H9 (cell line): Measurements from ENCODE around the gene ITIH6. TPM values are rescaled to one million over a fixed set of nuclear protein-coding genes. Genes with fewer than 3 reads are reported as not detected.

Experiments
- DNase-seq: peaks from one replicate; pipeline ENCODE4 v3.0.0-alpha.2; 2017
- H2AFZ ChIP-seq: one replicate; pipeline ENCODE4 v1.6.1; 2013; ENCODE audit warnings: mild to moderate bottlenecking, low read length, control low read depth, moderate library complexity
- H2AK5ac ChIP-seq: 2 replicates; pipeline ENCODE4 v1.6.1; 2013; ENCODE audit warnings: low read length, control low read depth, mixed read lengths; ENCODE audit not compliant: insufficient read length
- H2BK120ac ChIP-seq: one replicate; pipeline ENCODE4 v1.6.1; 2013; ENCODE audit warnings: low read depth, mild to moderate bottlenecking, low read length, control low read depth, inconsistent platforms; ENCODE audit not compliant: poor library complexity, severe bottlenecking
- H2BK12ac ChIP-seq: 2 replicates; pipeline ENCODE4 v1.6.1; 2013; ENCODE audit warnings: low read length, control low read depth, mixed read lengths, low read depth; ENCODE audit not compliant: insufficient read length
- H2BK15ac ChIP-seq: 2 replicates; pipeline ENCODE4 v1.6.1; 2013; ENCODE audit warnings: low read depth, low read length, control low read depth
- H2BK20ac ChIP-seq: one replicate; pipeline ENCODE4 v1.6.1; 2013; ENCODE audit warnings: low read depth, mild to moderate bottlenecking, low read length, control low read depth, inconsistent platforms; ENCODE audit not compliant: poor library complexity, severe bottlenecking
- H2BK5ac ChIP-seq: 2 replicates; pipeline ENCODE4 v1.6.1; 2013; ENCODE audit warnings: low read length, control low read depth, mixed read lengths; ENCODE audit not compliant: insufficient read length
- H3K14ac ChIP-seq: 2 replicates; pipeline ENCODE4 v1.6.1; 2013; ENCODE audit warnings: low read length, control low read depth; ENCODE audit not compliant: insufficient read depth
- H3K18ac ChIP-seq: 2 replicates; pipeline ENCODE4 v1.6.1; 2013; ENCODE audit warnings: low read depth, mild to moderate bottlenecking, mixed read lengths, low read length, control low read depth; ENCODE audit not compliant: insufficient read length
- H3K23ac ChIP-seq: 2 replicates; pipeline ENCODE4 v1.6.1; 2013; ENCODE audit warnings: low read length, control low read depth, mixed read lengths, low read depth; ENCODE audit not compliant: insufficient read length
- H3K23me2 ChIP-seq: 2 replicates; pipeline ENCODE4 v1.6.1; 2013; ENCODE audit warnings: low read depth, mild to moderate bottlenecking, mixed read lengths, low read length, control low read depth; ENCODE audit not compliant: insufficient read length, poor library complexity, severe bottlenecking
- H3K27ac ChIP-seq: 2 replicates; pipeline ENCODE4 v1.5.1; 2013; ENCODE audit warnings: low read length, control low read depth, mixed read lengths, low read depth; ENCODE audit not compliant: insufficient read length
- H3K27me3 ChIP-seq: 2 replicates; pipeline ENCODE4 v1.6.1; 2013; ENCODE audit warnings: low read length, control low read depth, inconsistent platforms; ENCODE audit not compliant: insufficient read depth
- H3K4ac ChIP-seq: 2 replicates; pipeline ENCODE4 v1.6.1; 2013; ENCODE audit warnings: low read depth, mild to moderate bottlenecking, control low read depth, inconsistent platforms, low read length, moderate library complexity
- H3K4me1 ChIP-seq: 2 replicates; pipeline ENCODE4 v1.6.1; 2013; ENCODE audit warnings: low read length, control low read depth, inconsistent platforms; ENCODE audit not compliant: insufficient read depth
- H3K4me2 ChIP-seq: 2 replicates; pipeline ENCODE4 v1.6.1; 2013; ENCODE audit warnings: low read length, control low read depth, mixed read lengths; ENCODE audit not compliant: insufficient read length, insufficient read depth
- H3K56ac ChIP-seq: 2 replicates; pipeline ENCODE4 v1.6.1; 2013; ENCODE audit warnings: low read depth, mild to moderate bottlenecking, mixed read lengths, low read length, control low read depth; ENCODE audit not compliant: insufficient read length
- H3K79me1 ChIP-seq: 2 replicates; pipeline ENCODE4 v1.6.1; 2013; ENCODE audit warnings: low read depth, mild to moderate bottlenecking, moderate library complexity, low read length, control low read depth, inconsistent platforms; ENCODE audit not compliant: insufficient read depth, poor library complexity, severe bottlenecking
- H3K79me2 ChIP-seq: 2 replicates; pipeline ENCODE4 v1.6.1; 2013; ENCODE audit warnings: low read length, control low read depth, inconsistent platforms; ENCODE audit not compliant: insufficient read depth
- H3K9ac ChIP-seq: 2 replicates; pipeline ENCODE4 v1.6.1; 2013; ENCODE audit warnings: low read length, control low read depth, mixed read lengths; ENCODE audit not compliant: insufficient read length; ENCODE audit errors: extremely low read depth
- H3K9me3 ChIP-seq: one replicate; pipeline ENCODE4 v1.6.1; 2013; ENCODE audit warnings: low read depth, low read length, inconsistent platforms; ENCODE audit not compliant: control insufficient read depth
- H3T11ph ChIP-seq: one replicate; pipeline ENCODE4 v1.6.1; 2013; ENCODE audit warnings: mild to moderate bottlenecking, low read length, control low read depth, inconsistent platforms
- H4K20me1 ChIP-seq: one replicate; pipeline ENCODE4 v1.6.1; 2013; ENCODE audit not compliant: control insufficient read depth, insufficient read length, insufficient read depth
- H4K5ac ChIP-seq: 2 replicates; pipeline ENCODE4 v1.6.1; 2013; ENCODE audit warnings: low read depth, mild to moderate bottlenecking, mixed read lengths, low read length, control low read depth; ENCODE audit not compliant: insufficient read length
- H4K8ac ChIP-seq: replicated peaks from 2 replicates; pipeline ENCODE4 v1.6.1; 2013; ENCODE audit warnings: low read length, control low read depth, mixed read lengths, low read depth; ENCODE audit not compliant: insufficient read length
- H4K91ac ChIP-seq: 2 replicates; pipeline ENCODE4 v1.6.1; 2013; ENCODE audit warnings: low read depth, mild to moderate bottlenecking, moderate library complexity, mixed read lengths, low read length, control low read depth; ENCODE audit not compliant: insufficient read length
- H3K27ac Mint-ChIP-seq, 3 experiments: 2 replicates in 2 of 3; 3 replicates in 1 of 3; pipeline ENCODE4 v1.8.0; 2020 to 2021; ENCODE audit warnings: mixed read lengths in 3 of 3, mild to moderate bottlenecking in 1 of 3, moderate library complexity in 1 of 3
- H3K27me3 Mint-ChIP-seq: 2 replicates; pipeline ENCODE4 v1.8.0; 2021; ENCODE audit warnings: low read depth, mild to moderate bottlenecking, moderate library complexity, mixed read lengths
- H3K36me3 Mint-ChIP-seq, 3 experiments: 2 replicates in 2 of 3; 3 replicates in 1 of 3; pipeline ENCODE4 v1.8.0; 2020 to 2021; ENCODE audit warnings: low read depth in 3 of 3, mixed read lengths in 3 of 3; ENCODE audit not compliant: insufficient read depth in 1 of 3
- H3K4me1 Mint-ChIP-seq, 2 experiments: 2 replicates each; pipeline ENCODE4 v1.8.0; 2020; ENCODE audit warnings: mixed read lengths in 2 of 2
- H3K4me3 Mint-ChIP-seq, 2 experiments: 2 replicates in 1 of 2; 3 replicates in 1 of 2; pipeline ENCODE4 v1.8.0; 2020 to 2021; ENCODE audit warnings: mild to moderate bottlenecking in 2 of 2, mixed read lengths in 2 of 2, moderate library complexity in 1 of 2
- H3K9me3 Mint-ChIP-seq, 2 experiments: 2 replicates in 1 of 2; 3 replicates in 1 of 2; pipeline ENCODE4 v1.8.0; 2020; ENCODE audit warnings: mild to moderate bottlenecking in 2 of 2, mixed read lengths in 2 of 2, moderate library complexity in 1 of 2
- CTCF ChIP-seq: fragments of 200-600 bp; sonication (generic); conservative IDR thresholded peaks from 3 replicates; pipeline ENCODE4 v1.8.0; 2021; ENCODE audit warnings: antibody characterized with exemption, mild to moderate bottlenecking
- WGBS: extraction: QIAGEN DNeasy Blood & Tissue Kit; methylation state at CpG from one replicate; pipeline ENCODE4 v1.1.7; 2013; ENCODE audit warnings: missing lambda C conversion rate, low lambda C conversion rate, mixed read lengths; ENCODE audit not compliant: insufficient read length; ENCODE audit errors: extremely low coverage; 5-methylcytosine and 5-hydroxymethylcytosine counted together
- total RNA-seq: library from RNA; stranded (reverse); gene quantifications from 2 replicates; pipeline ENCODE4 v1.2.1, GENCODE V29; 2021

ITIH6 gene
- total RNA-seq, 1 experiment from 2014 or later = not detected

DNA sequence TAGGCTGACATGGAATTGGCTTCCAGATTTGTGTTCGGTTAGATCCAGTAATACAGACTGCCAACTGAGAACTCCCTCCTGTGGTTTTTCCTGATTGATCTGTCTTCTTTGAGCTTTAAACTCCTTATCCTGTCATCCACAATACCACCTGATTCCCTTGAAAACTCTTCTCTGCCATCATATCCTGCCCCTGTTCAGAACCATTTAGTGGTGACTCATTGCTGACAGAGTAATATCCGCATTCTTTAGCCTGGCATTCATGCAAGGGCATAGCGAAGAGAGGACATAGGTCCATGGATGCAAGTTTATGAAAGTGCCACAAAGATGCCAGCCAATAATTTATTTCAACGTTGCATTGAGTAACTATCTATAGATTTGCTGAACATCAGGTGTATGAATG lies 76.6 kb downstream of the ITIH6 start:
- peaks cover 56 to 63% of the 10 kb centered on the region in 2 experiments for H3K9me3 Mint-ChIP-seq
- H3K79me1 ChIP-seq = no peaks in the 10 kb centered on the region
- no CpG with 5 or more reads among the region's 4 CpGs for WGBS

More for the DNA sequence above, 76.6 kb downstream of the ITIH6 start:
- Histone ChIP-seq H2BK120ac (no peak overlapping the region), H4K8ac (no peak overlapping the region), H4K20me1 (no peaks in the 10 kb centered on the region), H3K56ac (no peak overlapping the region), H2BK5ac (no peak overlapping the region), H3K14ac (no peak overlapping the region), H2BK20ac (no peak overlapping the region), H2AFZ (no peak overlapping the region), H2AK5ac (no peak overlapping the region), H3K4ac (no peak overlapping the region), H3T11ph (no peak overlapping the region), H4K5ac (no peak overlapping the region), H2BK15ac (no peak overlapping the region), H3K79me2 (no peaks in the 10 kb centered on the region), H4K91ac (no peak overlapping the region), H3K4me1 (no peaks in the 10 kb centered on the region), H3K27me3 (no peaks in the 10 kb centered on the region), H3K23ac (no peak overlapping the region), H3K9me3 (peaks cover 17% of the 10 kb centered on the region), H3K18ac (no peak overlapping the region), H3K9ac (no peak overlapping the region), H2BK12ac (no peak overlapping the region), H3K4me2 (no peak overlapping the region), H3K23me2 (no peaks in the 10 kb centered on the region), H3K27ac (no peak overlapping the region)
- no peak for TF ChIP-seq CTCF
- H3K4me3 Mint-ChIP-seq = no peak overlapping the region
- H3K36me3 Mint-ChIP-seq = no peaks in the 10 kb centered on the region; a peak in 1 of 7 replicates
- H3K4me1 Mint-ChIP-seq = peaks cover 14 to 15% of the 10 kb centered on the region in 2 experiments
- no peak for DNase-seq
- peaks cover 5% of the 10 kb centered on the region for H3K27me3 Mint-ChIP-seq
- H3K27ac Mint-ChIP-seq = no peak overlapping the region; a peak in 1 of 7 replicates
